Sigmoid colon (tissue), 4 donors: ENCODE data around the gene HOXD1.

Source experiments
- CTCF ChIP-seq, 4 experiments: fragments of 450-650 bp in 3 of 4; fragments of 200-600 bp in 1 of 4; IDR thresholded peaks; one replicate each; pipeline ENCODE4 v1.5.1; 2016 to 2019; ENCODE audit warnings: antibody characterized with exemption in 4 of 4, mild to moderate bottlenecking in 3 of 4, moderate library complexity in 2 of 4
- EP300 ChIP-seq, 4 donors: sonication (generic); formaldehyde crosslinking; IDR thresholded peaks; one replicate each; pipeline ENCODE4 v1.6.1; 2017; ENCODE audit warnings: antibody characterized with exemption in 4 of 4
- POLR2A ChIP-seq, 2 donors: fragments of 450-650 bp; IDR thresholded peaks; one replicate each; pipeline ENCODE4 v1.6.1; 2016; ENCODE audit warnings: antibody characterized with exemption in 2 of 2, mild to moderate bottlenecking in 2 of 2, moderate library complexity in 2 of 2

- TF ChIP-seq CTCF (IDR thresholded peaks at IDR 0.05) (no peak), POLR2A (IDR thresholded peaks at IDR 0.05) (no peak), EP300 (IDR thresholded peaks at IDR 0.05) (no peak)
Measured at GRCh38 chr2:176206136-176206535, 17.7 kb downstream of the HOXD1 start.
